GM21367 (cell line): ENCODE results near the gene BET1L.
"Not testable (repeated sequence)": the region's sequence is repeated elsewhere in the genome, so short reads cannot be mapped to it uniquely, and the experiment has no call there.

ENCODE experiments used
- ATAC-seq: cut with Tn5 transposase; IDR thresholded peaks from one replicate; pipeline ENCODE4 v1.9.1; 2021; ENCODE audit not compliant: unreplicated experiment

Gene BET1L

DNA sequence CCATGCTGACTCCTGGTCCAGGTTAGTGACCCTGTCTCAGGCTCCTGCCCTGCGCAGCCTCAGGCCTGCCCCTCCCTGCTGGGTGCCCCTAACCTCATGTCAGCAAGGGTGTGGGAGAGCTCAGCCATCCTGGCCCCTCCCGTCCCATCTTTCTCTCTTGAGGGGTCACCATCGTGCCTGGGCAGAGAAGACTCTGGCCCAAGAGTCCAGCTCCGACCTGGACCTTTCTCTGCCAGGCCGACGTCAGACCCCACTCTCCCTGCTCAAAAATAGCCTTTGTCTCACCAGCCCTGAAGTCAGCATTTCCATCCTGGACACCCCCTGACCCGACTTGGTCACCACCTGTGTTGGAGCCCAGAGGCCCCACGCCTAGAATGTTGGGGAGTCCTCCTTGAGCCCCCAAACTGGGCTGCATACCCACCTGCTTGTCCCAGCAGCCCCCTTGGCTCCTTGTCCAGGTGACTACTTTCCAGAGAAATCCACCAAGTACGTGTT, 9.4 kb downstream of the BET1L start:
- ATAC-seq: no peak

DNA sequence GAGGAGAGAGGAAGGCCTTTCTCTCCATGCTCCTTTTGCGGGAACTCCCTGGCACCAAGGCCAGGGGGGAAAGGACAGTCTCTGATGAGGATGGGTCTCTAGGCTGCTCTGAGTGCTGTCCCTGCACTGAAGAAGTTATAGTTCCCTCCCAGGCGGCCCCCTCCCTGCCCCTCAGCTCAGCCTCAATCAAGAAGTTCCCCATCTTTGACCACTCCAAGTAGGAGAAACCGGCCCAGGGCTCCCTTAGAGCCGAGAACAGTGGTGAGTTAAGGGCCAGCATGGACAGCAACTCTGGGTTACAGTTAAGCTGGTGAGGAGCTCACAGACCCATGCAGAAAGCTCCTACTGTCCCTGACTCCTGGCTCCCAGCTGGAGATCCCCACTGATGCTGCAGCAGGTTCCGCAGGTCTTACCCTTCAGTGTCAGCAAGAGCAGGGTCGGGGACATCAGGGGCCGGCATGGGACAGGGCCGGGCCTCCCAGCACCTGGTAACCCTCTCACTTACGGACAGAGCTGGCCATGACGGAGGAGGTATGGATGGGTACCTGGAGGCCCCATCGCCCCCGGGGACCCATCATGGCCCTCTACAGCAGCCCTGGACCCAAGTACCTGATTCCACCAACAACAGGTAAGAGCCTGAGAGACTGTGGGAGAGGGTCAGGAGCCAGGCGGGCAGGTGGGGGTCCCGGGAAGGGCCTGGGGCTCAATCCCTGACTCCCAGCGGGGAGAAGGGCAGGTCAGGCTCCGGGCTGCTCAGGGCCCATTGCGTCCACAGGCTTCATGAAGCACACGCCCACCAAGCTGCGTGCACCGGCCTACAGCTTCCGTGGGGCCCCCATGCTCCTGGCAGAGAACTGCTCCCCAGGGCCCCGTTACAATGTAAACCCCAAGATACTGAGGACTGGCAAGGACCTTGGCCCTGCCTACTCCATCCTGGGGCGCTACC, 10.1 kb downstream of the BET1L start:
- no peak for ATAC-seq

DNA sequence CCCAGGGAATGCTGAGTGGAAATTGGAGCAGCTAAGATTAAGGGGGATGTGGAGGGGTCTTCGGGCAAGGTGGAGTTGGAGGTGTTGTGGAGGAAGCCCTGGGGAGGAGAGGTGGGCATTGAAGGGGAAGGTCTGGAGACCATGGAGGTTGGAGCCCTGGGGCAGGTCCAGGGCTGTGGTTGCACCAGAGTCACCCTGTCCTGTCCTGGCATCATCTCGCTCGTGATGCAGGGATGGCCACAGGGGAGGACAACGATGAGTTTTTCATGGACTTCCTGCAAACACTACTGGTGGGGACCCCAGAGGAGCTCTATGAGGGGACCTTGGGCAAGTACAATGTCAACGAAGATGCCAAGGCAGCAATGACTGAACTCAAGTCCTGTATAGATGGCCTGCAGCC, 13.7 kb downstream of the BET1L start:
- not testable (repeated sequence) for ATAC-seq

DNA sequence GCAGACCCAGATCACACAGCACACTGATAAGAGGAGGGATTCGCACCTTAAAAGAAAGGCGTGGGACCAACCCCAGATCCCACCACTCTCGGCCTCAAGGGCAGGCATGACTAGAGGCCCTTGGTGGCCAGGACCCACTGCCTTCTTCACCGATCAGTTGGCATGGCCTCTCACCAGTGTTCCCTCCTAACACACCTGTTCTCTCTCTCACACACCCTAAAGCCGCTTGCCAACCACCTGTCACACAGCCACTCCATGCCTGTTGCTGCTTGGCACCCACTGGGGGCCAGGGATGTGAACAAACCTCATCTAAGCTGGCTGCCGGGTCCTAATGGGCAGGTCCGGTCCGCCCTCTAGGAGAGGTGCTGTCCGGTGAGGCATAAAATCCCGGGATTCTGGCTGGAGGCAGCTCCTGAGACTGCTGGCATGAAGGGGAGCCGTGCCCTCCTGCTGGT, 14.5 kb downstream of the BET1L start, which contains the start of gene SCGB1C1:
TSS of gene SCGB1C1 (plus strand) at position 405 of the 455 bp plus-strand sequence. CDS start at position 427, 22 bp downstream.
- ATAC-seq: not testable (repeated sequence)

DNA sequence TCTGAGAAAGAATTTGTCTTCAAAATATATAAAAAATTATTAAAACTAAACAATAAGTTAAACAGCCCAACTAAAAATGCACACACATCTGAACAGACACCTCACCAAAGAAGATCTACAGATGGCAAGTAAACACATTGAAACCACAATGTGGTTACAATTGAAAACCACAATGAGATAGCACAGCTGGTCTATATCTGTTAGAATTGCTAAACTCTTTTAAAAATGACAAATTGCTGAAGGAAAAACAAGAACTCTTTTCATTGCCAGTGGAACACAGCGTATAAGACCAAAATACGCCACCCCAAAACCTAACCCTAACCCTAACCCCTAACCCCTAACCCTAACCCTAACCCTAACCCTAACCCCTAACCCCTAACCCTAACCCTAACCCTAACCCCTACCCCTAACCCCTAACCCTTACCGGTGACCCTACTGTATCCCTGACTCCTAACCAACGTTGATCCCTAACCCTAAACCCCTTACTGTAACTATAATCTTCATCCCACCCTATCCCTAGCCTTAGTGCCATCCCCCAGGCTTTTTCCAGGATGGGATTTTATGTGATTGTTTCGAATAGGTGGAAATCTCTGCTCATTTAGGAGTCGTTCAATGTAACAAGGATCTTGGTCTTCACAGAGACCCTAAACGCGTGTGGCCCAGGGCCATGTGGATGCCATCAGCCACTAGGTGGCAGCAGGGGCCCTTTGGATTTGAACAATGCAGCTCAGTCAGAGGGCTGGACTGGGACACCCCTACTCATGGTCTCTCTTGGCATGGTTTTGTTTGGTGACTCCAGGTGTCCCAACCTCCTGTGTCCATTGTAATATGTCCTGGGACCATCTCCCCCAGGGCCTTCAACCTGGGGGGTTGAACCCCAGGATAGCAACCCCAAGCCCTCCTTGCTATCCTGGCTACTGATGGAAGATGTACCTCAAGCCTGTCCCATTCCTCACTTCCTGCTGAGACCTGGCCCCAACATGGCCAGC, 15.4 kb downstream of the BET1L start:
- ATAC-seq: not testable (repeated sequence)

DNA sequence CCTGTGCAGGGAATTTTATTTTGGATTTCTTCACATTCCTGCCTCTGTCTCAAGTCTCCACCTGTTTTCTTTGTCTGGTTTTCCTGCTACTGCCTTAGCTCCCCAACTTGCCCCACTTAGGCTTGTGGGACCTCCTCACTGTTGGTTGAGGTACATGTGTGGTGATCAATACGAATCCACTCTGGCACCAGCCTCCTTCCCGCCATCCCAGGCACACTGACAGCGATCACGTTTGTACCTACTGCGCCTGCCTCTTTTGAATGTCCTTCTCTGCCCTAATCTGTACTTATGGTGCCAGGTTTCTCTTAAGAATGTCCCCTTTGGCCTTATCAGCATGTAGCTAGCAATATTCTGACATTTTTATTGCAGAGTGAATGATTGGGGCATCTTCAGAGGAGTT, 16.7 kb downstream of the BET1L start:
- ATAC-seq: not testable (repeated sequence)

DNA sequence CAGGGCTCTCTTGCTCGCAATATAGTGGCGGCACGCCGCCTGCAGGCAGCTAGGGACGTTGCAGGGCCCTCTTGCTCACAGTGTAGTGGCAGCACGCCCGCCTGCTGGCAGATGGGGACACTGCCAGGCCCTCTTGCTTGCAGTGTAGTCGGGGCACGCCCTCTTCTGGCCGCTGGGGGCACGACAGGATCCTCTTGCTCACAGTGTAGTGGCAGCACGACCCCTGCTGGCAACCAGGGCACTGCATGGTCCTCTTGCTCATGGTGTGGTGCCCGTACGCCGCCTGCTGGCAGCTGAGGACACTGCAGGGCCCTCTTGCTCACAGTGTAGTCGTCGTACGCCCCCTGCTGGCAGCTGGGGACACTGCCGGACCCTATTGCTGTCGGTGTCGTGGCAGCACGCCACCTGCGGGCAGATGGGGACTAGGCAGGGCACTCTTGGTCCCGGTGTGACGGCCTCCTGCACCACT, 17.3 kb downstream of the BET1L start:
- ATAC-seq: not testable (repeated sequence)

DNA sequence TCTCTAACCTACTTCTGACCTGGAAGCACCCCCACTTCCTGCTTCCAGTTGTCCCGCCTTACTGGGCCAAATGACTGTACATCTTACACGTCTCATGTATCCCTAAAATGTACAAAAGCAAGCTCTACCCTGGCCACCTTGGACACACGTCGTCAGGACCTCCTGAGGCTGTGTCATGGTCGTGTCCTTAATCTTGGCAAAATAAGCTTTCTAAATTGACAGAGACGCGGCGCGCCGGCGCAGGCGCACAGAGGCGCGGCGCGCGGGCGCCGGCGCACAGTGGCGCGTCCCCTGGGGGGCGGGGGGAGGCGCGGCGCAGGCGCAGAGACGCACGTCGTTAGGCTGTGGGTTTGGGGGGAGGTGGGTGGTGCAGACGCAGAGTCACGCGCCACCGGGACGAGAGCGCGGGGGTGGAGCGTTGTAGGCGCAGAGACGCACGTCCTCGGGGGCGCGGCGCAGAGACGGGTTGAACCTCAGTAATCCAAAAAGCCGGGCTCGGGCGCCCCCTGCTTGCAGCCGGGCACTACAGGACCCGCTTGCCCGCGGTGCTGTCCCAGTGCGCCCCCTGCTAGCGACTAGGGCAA, 17.9 kb downstream of the BET1L start:
- not testable (repeated sequence) for ATAC-seq

DNA sequence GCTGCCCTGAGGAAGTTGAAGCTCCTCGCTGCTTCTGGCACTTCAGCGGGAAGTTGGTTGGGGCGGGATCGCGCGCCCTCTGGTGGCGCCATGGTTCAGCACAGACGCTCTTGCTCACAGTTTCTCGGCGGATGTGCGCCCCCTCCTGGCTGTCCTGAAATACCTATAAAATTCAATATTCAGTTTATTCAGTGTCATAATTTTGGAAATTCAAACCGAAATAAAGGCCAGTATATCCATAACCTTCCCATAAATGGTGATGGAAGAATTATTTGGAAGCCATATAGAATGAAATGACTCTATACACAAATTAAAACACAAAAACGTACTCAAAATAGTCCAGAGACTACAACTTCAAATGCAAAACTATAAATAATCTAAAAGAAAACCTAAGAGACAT, 27.0 kb downstream of the BET1L start:
- not testable (repeated sequence) for ATAC-seq
